Measurements from ENCODE around the gene C1orf115.

DNA sequence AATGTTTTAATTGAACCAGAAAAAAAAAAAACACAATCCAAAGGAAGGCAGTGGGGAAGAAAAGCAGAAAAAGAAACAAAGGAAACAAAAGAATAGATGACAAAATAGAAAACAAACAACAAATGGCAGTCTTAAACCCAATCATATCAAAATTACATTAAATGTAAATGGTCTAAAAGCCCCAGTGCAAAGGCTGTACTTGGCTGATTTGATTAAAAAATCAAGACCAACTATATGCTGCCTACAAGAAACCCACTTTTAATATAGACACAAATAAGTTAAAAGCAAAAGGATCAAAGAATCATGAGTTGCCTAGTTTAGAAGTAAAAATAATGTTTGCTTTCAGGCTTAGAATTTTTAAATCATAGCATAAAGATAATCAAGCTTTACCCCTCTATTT, 19.8 kb upstream of the C1orf115 start:
- TF ChIP-seq, protein P1, sequence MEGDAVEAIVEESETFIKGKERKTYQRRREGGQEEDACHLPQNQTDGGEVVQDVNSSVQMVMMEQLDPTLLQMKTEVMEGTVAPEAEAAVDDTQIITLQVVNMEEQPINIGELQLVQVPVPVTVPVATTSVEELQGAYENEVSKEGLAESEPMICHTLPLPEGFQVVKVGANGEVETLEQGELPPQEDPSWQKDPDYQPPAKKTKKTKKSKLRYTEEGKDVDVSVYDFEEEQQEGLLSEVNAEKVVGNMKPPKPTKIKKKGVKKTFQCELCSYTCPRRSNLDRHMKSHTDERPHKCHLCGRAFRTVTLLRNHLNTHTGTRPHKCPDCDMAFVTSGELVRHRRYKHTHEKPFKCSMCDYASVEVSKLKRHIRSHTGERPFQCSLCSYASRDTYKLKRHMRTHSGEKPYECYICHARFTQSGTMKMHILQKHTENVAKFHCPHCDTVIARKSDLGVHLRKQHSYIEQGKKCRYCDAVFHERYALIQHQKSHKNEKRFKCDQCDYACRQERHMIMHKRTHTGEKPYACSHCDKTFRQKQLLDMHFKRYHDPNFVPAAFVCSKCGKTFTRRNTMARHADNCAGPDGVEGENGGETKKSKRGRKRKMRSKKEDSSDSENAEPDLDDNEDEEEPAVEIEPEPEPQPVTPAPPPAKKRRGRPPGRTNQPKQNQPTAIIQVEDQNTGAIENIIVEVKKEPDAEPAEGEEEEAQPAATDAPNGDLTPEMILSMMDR (IDR thresholded peaks at IDR 0.05; ENCODE audit: insufficient read depth, low read depth, low read length): no peak
- no peak for TF ChIP-seq EZH2 (IDR thresholded peaks at IDR 0.05; ENCODE audit: insufficient read depth, low read length)

Data from astrocyte (in vitro differentiated cells and primary cell).